Measurements from ENCODE around the gene TLCD1. TPM values are rescaled to one million over a fixed set of nuclear protein-coding genes. Genes with fewer than 3 reads are reported as not detected.
"Not testable (repeated sequence)": the region's sequence is repeated elsewhere in the genome, so short reads cannot be mapped to it uniquely, and the experiment has no call there.

Gene TLCD1
- total RNA-seq, 1 donor from 2014 or later: 3.1 TPM

GRCh38 chr17:28726627-28727491 is 826 bp upstream of the TLCD1 start:
- no peaks in the 10 kb centered on the region for H3K9me3 ChIP-seq (replicated peaks)
- intact Hi-C loops (cut with micrococcal nuclease): no loop called here
- peaks cover 57% of the 10 kb centered on the region for H3K4me1 ChIP-seq
- H3K4me3 ChIP-seq: peak overlapping the region; percentile 78
- no peaks in the 10 kb centered on the region for H3K27me3 ChIP-seq (ENCODE audit: low read depth)
- H3K36me3 ChIP-seq: peaks cover 30% of the 10 kb centered on the region
- TF ChIP-seq, protein P1, sequence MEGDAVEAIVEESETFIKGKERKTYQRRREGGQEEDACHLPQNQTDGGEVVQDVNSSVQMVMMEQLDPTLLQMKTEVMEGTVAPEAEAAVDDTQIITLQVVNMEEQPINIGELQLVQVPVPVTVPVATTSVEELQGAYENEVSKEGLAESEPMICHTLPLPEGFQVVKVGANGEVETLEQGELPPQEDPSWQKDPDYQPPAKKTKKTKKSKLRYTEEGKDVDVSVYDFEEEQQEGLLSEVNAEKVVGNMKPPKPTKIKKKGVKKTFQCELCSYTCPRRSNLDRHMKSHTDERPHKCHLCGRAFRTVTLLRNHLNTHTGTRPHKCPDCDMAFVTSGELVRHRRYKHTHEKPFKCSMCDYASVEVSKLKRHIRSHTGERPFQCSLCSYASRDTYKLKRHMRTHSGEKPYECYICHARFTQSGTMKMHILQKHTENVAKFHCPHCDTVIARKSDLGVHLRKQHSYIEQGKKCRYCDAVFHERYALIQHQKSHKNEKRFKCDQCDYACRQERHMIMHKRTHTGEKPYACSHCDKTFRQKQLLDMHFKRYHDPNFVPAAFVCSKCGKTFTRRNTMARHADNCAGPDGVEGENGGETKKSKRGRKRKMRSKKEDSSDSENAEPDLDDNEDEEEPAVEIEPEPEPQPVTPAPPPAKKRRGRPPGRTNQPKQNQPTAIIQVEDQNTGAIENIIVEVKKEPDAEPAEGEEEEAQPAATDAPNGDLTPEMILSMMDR (IDR thresholded peaks at IDR 0.05; ENCODE audit: borderline replicate concordance): peak; percentile 99
- peak; percentile 91 for DNase-seq
- H3K27ac ChIP-seq (replicated peaks): peak overlapping the region; percentile 98

DNA sequence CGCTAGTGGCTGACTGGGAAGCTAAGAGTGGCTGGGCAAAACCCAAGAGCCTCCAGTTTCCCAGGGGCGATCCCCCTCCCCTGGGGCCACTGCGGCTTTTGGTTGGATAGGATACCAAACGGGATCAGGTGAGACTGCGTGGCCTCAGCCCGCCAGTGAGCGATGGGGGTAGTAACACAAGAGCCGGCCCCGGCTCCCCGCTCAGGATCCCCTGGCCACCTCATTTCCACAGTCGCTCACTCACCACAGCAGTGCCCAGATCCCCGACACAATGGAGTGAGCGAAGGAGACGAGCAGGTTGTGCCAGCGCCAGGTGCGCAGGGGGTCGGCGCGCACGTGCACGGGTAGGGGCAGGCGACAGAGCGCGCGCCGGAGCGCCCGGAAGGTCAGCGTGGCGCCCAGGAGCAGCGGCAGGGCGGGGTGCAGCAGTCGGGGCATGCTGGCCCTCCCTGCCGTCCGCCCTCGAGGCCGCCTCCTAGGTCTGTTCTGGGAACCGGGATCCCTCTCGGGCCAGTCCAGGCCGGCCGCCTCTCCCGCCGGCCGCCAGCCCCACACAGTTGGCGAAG is 290 bp downstream of the TLCD1 start:
- peaks cover 68% of the 10 kb centered on the region for H3K4me1 ChIP-seq
- peak overlapping the region; percentile 78 for H3K4me3 ChIP-seq
- peak; percentile 67 for DNase-seq
- intact Hi-C loops (cut with micrococcal nuclease): no loop called here
- peak overlapping the region; percentile 98 for H3K27ac ChIP-seq (replicated peaks)
- H3K27me3 ChIP-seq (ENCODE audit: low read depth): no peaks in the 10 kb centered on the region
- peaks cover 41% of the 10 kb centered on the region for H3K36me3 ChIP-seq
- TF ChIP-seq, protein P1 (IDR thresholded peaks at IDR 0.05; ENCODE audit: borderline replicate concordance): no peak
- no peaks in the 10 kb centered on the region for H3K9me3 ChIP-seq (replicated peaks)

GRCh38 chr17:28725166-28725659 is 820 bp downstream of the TLCD1 start:
- Histone ChIP-seq H3K4me3 (peak overlapping the region; percentile 78), H3K27me3 (ENCODE audit: low read depth) (no peaks in the 10 kb centered on the region), H3K4me1 (peaks cover 73% of the 10 kb centered on the region), H3K27ac (replicated peaks) (peak overlapping the region; percentile 98), H3K36me3 (peaks cover 41% of the 10 kb centered on the region), H3K9me3 (replicated peaks) (no peaks in the 10 kb centered on the region)
- intact Hi-C loops (cut with micrococcal nuclease): no loop called here
- TF ChIP-seq, protein P1 (IDR thresholded peaks at IDR 0.05; ENCODE audit: borderline replicate concordance): no peak
- DNase-seq: no peak

- peaks cover 77% of the 10 kb centered on the region for H3K4me1 ChIP-seq
- intact Hi-C loops (cut with micrococcal nuclease): no loop called here
- no peaks in the 10 kb centered on the region for H3K27me3 ChIP-seq (ENCODE audit: low read depth)
- H3K36me3 ChIP-seq: peaks cover 41% of the 10 kb centered on the region
- TF ChIP-seq, protein P1 (IDR thresholded peaks at IDR 0.05; ENCODE audit: borderline replicate concordance): no peak
- DNase-seq: no peak
- H3K9me3 ChIP-seq (replicated peaks): no peaks in the 10 kb centered on the region
- H3K27ac ChIP-seq (replicated peaks): no peak overlapping the region
- H3K4me3 ChIP-seq: no peak overlapping the region
Measured at GRCh38 chr17:28724500-28725165, 1.4 kb downstream of the TLCD1 start.

GRCh38 chr17:28723836-28724499 is 2.1 kb downstream of the TLCD1 start:
- Histone ChIP-seq H3K36me3 (peaks cover 41% of the 10 kb centered on the region), H3K4me1 (peaks cover 76% of the 10 kb centered on the region)
- H3K4me3 ChIP-seq; H3K27me3 ChIP-seq (ENCODE audit: low read depth); intact Hi-C loops (cut with micrococcal nuclease); H3K9me3 ChIP-seq (replicated peaks); DNase-seq; H3K27ac ChIP-seq (replicated peaks): not testable (repeated sequence)

Measured in left ventricle myocardium inferior (tissue), 1 donor.